Activated CD4-positive, alpha-beta memory T cell treated with anti-CD3 and anti-CD28 coated beads for 36 hours (primary cell): ENCODE data around the gene TCF4. TPM values are rescaled to one million over a fixed set of nuclear protein-coding genes. Genes with fewer than 3 reads are reported as not detected.
A peak's percentile ranks its signal among the peaks of the same experiment; 100 is the strongest.

Experiments
- CTCF ChIA-PET: fragments of 350-600 bp; sonication (Branson Sonifier 250); formaldehyde crosslinking; loops from one replicate; lab custom pipeline; 2021; ENCODE audit warnings: antibody characterized with exemption, inconsistent platforms; lab: Charles Lee
- POLR2A ChIA-PET: fragments of 350-600 bp; sonication (Branson Sonifier 250); formaldehyde crosslinking; loops from one replicate; lab custom pipeline; 2021; ENCODE audit warnings: antibody characterized with exemption; lab: Charles Lee
- DNase-seq: peaks from one replicate; pipeline ENCODE4 v3.0.0-alpha.2; 2020
- H3K27ac Mint-ChIP-seq: one replicate; pipeline ENCODE4 v1.8.0; 2021; ENCODE audit warnings: mixed read lengths
- H3K27me3 Mint-ChIP-seq: one replicate; pipeline ENCODE4 v1.8.0; 2021; ENCODE audit warnings: mixed read lengths
- H3K36me3 Mint-ChIP-seq: one replicate; pipeline ENCODE4 v1.8.0; 2021; ENCODE audit warnings: mixed read lengths
- H3K4me1 Mint-ChIP-seq: one replicate; pipeline ENCODE4 v1.8.0; 2021; ENCODE audit warnings: low read depth, mixed read lengths
- H3K4me3 Mint-ChIP-seq: one replicate; pipeline ENCODE4 v1.8.0; 2021; ENCODE audit warnings: mild to moderate bottlenecking, mixed read lengths
- H3K9me3 Mint-ChIP-seq: one replicate; pipeline ENCODE4 v1.8.0; 2021; ENCODE audit warnings: mixed read lengths
- intact Hi-C: fragments of 100-400 bp; cut with micrococcal nuclease; formaldehyde crosslinking; loops from one replicate; pipeline ENCODE4 v1.15.1; 2023
- total RNA-seq, 2 experiments: library from RNA; stranded (reverse); gene quantifications; one replicate each; pipeline ENCODE4 v1.2.3, GENCODE V29; 2021

The TCF4 gene
- total RNA-seq, 2 experiments from 2014 or later = not detected

- Mint-ChIP-seq H3K27me3 (no peaks in the 10 kb centered on the region), H3K4me3 (no peak overlapping the region), H3K27ac (no peak overlapping the region), H3K4me1 (no peaks in the 10 kb centered on the region), H3K9me3 (no peaks in the 10 kb centered on the region), H3K36me3 (no peaks in the 10 kb centered on the region)
- DNase-seq = no peak
- ChIA-PET POLR2A (no interaction called here), CTCF (no interaction called here)
- intact Hi-C loops = no loop called here
These were observed 17.8 kb upstream of the TCF4 start for GRCh38 chr18:55605733-55606338.

GRCh38 chr18:55603775-55604174 is 15.8 kb upstream of the TCF4 start:
- Mint-ChIP-seq H3K27ac (no peak overlapping the region), H3K36me3 (no peaks in the 10 kb centered on the region), H3K27me3 (no peaks in the 10 kb centered on the region), H3K4me3 (no peak overlapping the region), H3K4me1 (no peaks in the 10 kb centered on the region), H3K9me3 (no peaks in the 10 kb centered on the region)
- CTCF ChIA-PET = no interaction called here
- intact Hi-C loops = no loop called here
- DNase-seq = no peak
- POLR2A ChIA-PET = no interaction called here

GRCh38 chr18:55593888-55594287 is 5.9 kb upstream of the TCF4 start:
- H3K36me3 Mint-ChIP-seq = peaks cover 2% of the 10 kb centered on the region
- intact Hi-C loops = no loop called here

GRCh38 chr18:55592572-55592971 is 4.6 kb upstream of the TCF4 start:
- H3K4me3 Mint-ChIP-seq = no peak overlapping the region
- no peak for DNase-seq
- peaks cover 21% of the 10 kb centered on the region for H3K27me3 Mint-ChIP-seq
- intact Hi-C loops = no loop called here
- CTCF ChIA-PET = no interaction called here
- H3K36me3 Mint-ChIP-seq = peaks cover 4% of the 10 kb centered on the region
- POLR2A ChIA-PET = no interaction called here
- peaks cover 10% of the 10 kb centered on the region for H3K4me1 Mint-ChIP-seq
- H3K9me3 Mint-ChIP-seq = no peaks in the 10 kb centered on the region
- no peak overlapping the region for H3K27ac Mint-ChIP-seq

More at GRCh38 chr18:55593888-55594287, 5.9 kb upstream of the TCF4 start:
- Mint-ChIP-seq H3K27ac (no peak overlapping the region), H3K27me3 (peaks cover 14% of the 10 kb centered on the region), H3K4me1 (peaks cover 4% of the 10 kb centered on the region), H3K4me3 (no peak overlapping the region), H3K9me3 (no peaks in the 10 kb centered on the region)
- POLR2A ChIA-PET = no interaction called here
- no peak for DNase-seq
- CTCF ChIA-PET = interaction anchor here (0.7 kb wide), 1 partner anchor 718 kb away, joined by 3 read pairs; no protein-coding TSS in a partner anchor

GRCh38 chr18:55592106-55592505 is 4.1 kb upstream of the TCF4 start:
- Mint-ChIP-seq H3K4me1 (peaks cover 12% of the 10 kb centered on the region), H3K27me3 (peaks cover 25% of the 10 kb centered on the region), H3K36me3 (peaks cover 4% of the 10 kb centered on the region), H3K27ac (no peak overlapping the region), H3K4me3 (no peak overlapping the region), H3K9me3 (no peaks in the 10 kb centered on the region)
- ChIA-PET POLR2A (no interaction called here), CTCF (no interaction called here)
- DNase-seq = no peak
- intact Hi-C loops = no loop called here

- ChIA-PET CTCF (no interaction called here), POLR2A (no interaction called here)
- no peak overlapping the region for H3K27ac Mint-ChIP-seq
- H3K27me3 Mint-ChIP-seq = peaks cover 46% of the 10 kb centered on the region
- H3K36me3 Mint-ChIP-seq = peaks cover 4% of the 10 kb centered on the region
- DNase-seq = peak; percentile 71
- H3K4me1 Mint-ChIP-seq = peaks cover 18% of the 10 kb centered on the region
- H3K4me3 Mint-ChIP-seq = peak overlapping the region; percentile 28
- no peaks in the 10 kb centered on the region for H3K9me3 Mint-ChIP-seq
- intact Hi-C loops = no loop called here
These were observed 1.8 kb upstream of the TCF4 start for GRCh38 chr18:55589625-55590291.

GRCh38 chr18:55588870-55589595 is 1.0 kb upstream of the TCF4 start:
- ChIA-PET POLR2A (no interaction called here), CTCF (interaction anchor here (0.6 kb wide), 1 partner anchor 10 kb away, joined by 3 read pairs; no protein-coding TSS in a partner anchor)
- intact Hi-C loops = no loop called here
- no peak for DNase-seq
- Mint-ChIP-seq H3K36me3 (peaks cover 4% of the 10 kb centered on the region), H3K9me3 (no peaks in the 10 kb centered on the region), H3K4me1 (peaks cover 18% of the 10 kb centered on the region), H3K4me3 (peak overlapping the region; percentile 51), H3K27me3 (peaks cover 47% of the 10 kb centered on the region), H3K27ac (no peak overlapping the region)

- Mint-ChIP-seq H3K27ac (no peak overlapping the region), H3K9me3 (no peaks in the 10 kb centered on the region), H3K4me1 (peaks cover 18% of the 10 kb centered on the region), H3K27me3 (peaks cover 54% of the 10 kb centered on the region), H3K36me3 (peaks cover 4% of the 10 kb centered on the region), H3K4me3 (peak overlapping the region; percentile 61)
- no peak for DNase-seq
- ChIA-PET POLR2A (no interaction called here), CTCF (no interaction called here)
- intact Hi-C loops = no loop called here
These were observed 428 bp downstream of the TCF4 start for GRCh38 chr18:55587418-55588110.

GRCh38 chr18:55585920-55586561 is 2.0 kb downstream of the TCF4 start:
- Mint-ChIP-seq H3K4me3 (no peak overlapping the region), H3K36me3 (peaks cover 4% of the 10 kb centered on the region), H3K4me1 (peaks cover 18% of the 10 kb centered on the region), H3K27me3 (peaks cover 58% of the 10 kb centered on the region), H3K27ac (no peak overlapping the region), H3K9me3 (no peaks in the 10 kb centered on the region)
- intact Hi-C loops = no loop called here
- ChIA-PET CTCF (no interaction called here), POLR2A (no interaction called here)
- no peak for DNase-seq

GRCh38 chr18:55585065-55585919 is 2.7 kb downstream of the TCF4 start:
- POLR2A ChIA-PET = no interaction called here
- CTCF ChIA-PET = no interaction called here
- H3K36me3 Mint-ChIP-seq = peaks cover 4% of the 10 kb centered on the region
- H3K27me3 Mint-ChIP-seq = peaks cover 56% of the 10 kb centered on the region
- no peak overlapping the region for H3K4me3 Mint-ChIP-seq
- peaks cover 18% of the 10 kb centered on the region for H3K4me1 Mint-ChIP-seq
- no peak overlapping the region for H3K27ac Mint-ChIP-seq
- H3K9me3 Mint-ChIP-seq = no peaks in the 10 kb centered on the region
- intact Hi-C loops = no loop called here
- no peak for DNase-seq

- Mint-ChIP-seq H3K4me3 (no peak overlapping the region), H3K9me3 (no peaks in the 10 kb centered on the region), H3K27ac (no peak overlapping the region), H3K4me1 (peaks cover 14% of the 10 kb centered on the region), H3K36me3 (peaks cover 3% of the 10 kb centered on the region), H3K27me3 (peaks cover 48% of the 10 kb centered on the region)
- no peak for DNase-seq
- ChIA-PET CTCF (no interaction called here), POLR2A (no interaction called here)
- intact Hi-C loops = no loop called here
These were observed 3.8 kb downstream of the TCF4 start for GRCh38 chr18:55584201-55584600.
